SK-N-SH treated with all-trans-retinoic acid at 6 μM for 48 hours (cell line): Measurements from ENCODE around the gene PIGP.

Experiments used
- ARNTL ChIP-seq: fragments of 450-650 bp; formaldehyde crosslinking; IDR thresholded peaks from 2 replicates; pipeline ENCODE4 v1.5.0; 2020; ENCODE audit warnings: low read depth, mild to moderate bottlenecking, moderate library complexity, borderline replicate concordance
- SNAI2 ChIP-seq: fragments of 250-450 bp; sonication (Bioruptor Pico); IDR thresholded peaks from 2 replicates; pipeline ENCODE4 v1.5.0; 2020; ENCODE audit warnings: mild to moderate bottlenecking, moderate library complexity
- TCF4 ChIP-seq: fragments of 250-450 bp; sonication (Bioruptor Pico); IDR thresholded peaks from 2 replicates; pipeline ENCODE4 v1.8.0; 2021; ENCODE audit warnings: mild to moderate bottlenecking, moderate library complexity, borderline replicate concordance
- ZFP30 ChIP-seq: fragments of 450-650 bp; formaldehyde crosslinking; IDR thresholded peaks from 2 replicates; pipeline ENCODE4 v1.5.0; 2022; ENCODE audit warnings: mild to moderate bottlenecking, moderate library complexity
- ZNF565 ChIP-seq: fragments of 450-650 bp; formaldehyde crosslinking; conservative IDR thresholded peaks from 2 replicates; pipeline ENCODE4 v1.5.0; 2020; ENCODE audit warnings: low read depth, mild to moderate bottlenecking, moderate library complexity
- ZNF8 ChIP-seq: fragments of 450-650 bp; formaldehyde crosslinking; IDR thresholded peaks from 2 replicates; pipeline ENCODE4 v1.5.0; 2020; ENCODE audit warnings: mild to moderate bottlenecking, moderate library complexity
- TF ChIP-seq, protein P1 (sequence below): fragments of 250-450 bp; sonication (Bioruptor Pico); IDR thresholded peaks from 2 replicates; pipeline ENCODE4 v1.8.0; 2020; ENCODE audit warnings: mild to moderate bottlenecking, moderate library complexity, borderline replicate concordance
- TF ChIP-seq, protein P2 (sequence below): fragments of 250-450 bp; sonication (Bioruptor Pico); IDR thresholded peaks from 2 replicates; pipeline ENCODE4 v1.5.0; 2020; ENCODE audit warnings: mild to moderate bottlenecking, moderate library complexity

DNA sequence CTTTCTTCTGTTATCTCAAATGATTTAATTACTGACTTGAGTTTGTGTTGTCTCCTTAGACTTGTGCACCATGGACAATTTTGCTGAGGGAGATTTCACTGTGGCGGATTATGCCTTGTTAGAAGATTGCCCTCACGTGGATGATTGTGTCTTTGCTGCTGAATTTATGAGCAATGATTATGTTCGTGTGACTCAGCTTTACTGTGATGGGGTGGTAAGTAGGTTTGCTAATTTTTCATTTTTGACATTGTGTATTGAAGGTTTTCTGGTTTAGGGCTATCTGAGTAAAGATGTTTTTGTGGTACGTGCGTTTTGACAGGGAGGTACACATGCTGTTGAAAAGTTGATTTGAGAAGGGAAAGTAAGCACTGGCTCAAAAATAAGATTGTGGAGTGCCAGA, 14.3 kb upstream of the PIGP start:
- no peak for TF ChIP-seq ZNF8 (CRISPR knock-in tag)
- TF ChIP-seq ARNTL (CRISPR knock-in tag) = no peak
- TF ChIP-seq ZFP30 (CRISPR knock-in tag) = no peak
- TF ChIP-seq, protein P1, sequence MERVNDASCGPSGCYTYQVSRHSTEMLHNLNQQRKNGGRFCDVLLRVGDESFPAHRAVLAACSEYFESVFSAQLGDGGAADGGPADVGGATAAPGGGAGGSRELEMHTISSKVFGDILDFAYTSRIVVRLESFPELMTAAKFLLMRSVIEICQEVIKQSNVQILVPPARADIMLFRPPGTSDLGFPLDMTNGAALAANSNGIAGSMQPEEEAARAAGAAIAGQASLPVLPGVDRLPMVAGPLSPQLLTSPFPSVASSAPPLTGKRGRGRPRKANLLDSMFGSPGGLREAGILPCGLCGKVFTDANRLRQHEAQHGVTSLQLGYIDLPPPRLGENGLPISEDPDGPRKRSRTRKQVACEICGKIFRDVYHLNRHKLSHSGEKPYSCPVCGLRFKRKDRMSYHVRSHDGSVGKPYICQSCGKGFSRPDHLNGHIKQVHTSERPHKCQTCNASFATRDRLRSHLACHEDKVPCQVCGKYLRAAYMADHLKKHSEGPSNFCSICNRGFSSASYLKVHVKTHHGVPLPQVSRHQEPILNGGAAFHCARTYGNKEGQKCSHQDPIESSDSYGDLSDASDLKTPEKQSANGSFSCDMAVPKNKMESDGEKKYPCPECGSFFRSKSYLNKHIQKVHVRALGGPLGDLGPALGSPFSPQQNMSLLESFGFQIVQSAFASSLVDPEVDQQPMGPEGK (CRISPR knock-in tag) = no peak
- TF ChIP-seq SNAI2 (CRISPR knock-in tag) = no peak
- TF ChIP-seq TCF4 (CRISPR knock-in tag) = no peak
- TF ChIP-seq, protein P2, sequence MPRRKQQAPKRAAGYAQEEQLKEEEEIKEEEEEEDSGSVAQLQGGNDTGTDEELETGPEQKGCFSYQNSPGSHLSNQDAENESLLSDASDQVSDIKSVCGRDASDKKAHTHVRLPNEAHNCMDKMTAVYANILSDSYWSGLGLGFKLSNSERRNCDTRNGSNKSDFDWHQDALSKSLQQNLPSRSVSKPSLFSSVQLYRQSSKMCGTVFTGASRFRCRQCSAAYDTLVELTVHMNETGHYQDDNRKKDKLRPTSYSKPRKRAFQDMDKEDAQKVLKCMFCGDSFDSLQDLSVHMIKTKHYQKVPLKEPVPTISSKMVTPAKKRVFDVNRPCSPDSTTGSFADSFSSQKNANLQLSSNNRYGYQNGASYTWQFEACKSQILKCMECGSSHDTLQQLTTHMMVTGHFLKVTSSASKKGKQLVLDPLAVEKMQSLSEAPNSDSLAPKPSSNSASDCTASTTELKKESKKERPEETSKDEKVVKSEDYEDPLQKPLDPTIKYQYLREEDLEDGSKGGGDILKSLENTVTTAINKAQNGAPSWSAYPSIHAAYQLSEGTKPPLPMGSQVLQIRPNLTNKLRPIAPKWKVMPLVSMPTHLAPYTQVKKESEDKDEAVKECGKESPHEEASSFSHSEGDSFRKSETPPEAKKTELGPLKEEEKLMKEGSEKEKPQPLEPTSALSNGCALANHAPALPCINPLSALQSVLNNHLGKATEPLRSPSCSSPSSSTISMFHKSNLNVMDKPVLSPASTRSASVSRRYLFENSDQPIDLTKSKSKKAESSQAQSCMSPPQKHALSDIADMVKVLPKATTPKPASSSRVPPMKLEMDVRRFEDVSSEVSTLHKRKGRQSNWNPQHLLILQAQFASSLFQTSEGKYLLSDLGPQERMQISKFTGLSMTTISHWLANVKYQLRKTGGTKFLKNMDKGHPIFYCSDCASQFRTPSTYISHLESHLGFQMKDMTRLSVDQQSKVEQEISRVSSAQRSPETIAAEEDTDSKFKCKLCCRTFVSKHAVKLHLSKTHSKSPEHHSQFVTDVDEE = no peak
- no peak for TF ChIP-seq ZNF565 (CRISPR knock-in tag)
